GM21390 (cell line): ENCODE measurements around the gene SYCE3.
"Not testable (repeated sequence)": the region's sequence is repeated elsewhere in the genome, so short reads cannot be mapped to it uniquely, and the experiment has no call there.

ENCODE experiments used
- ATAC-seq: cut with Tn5 transposase; IDR thresholded peaks from one replicate; pipeline ENCODE4 v1.9.1; 2021; ENCODE audit not compliant: unreplicated experiment

The SYCE3 gene, protein sequence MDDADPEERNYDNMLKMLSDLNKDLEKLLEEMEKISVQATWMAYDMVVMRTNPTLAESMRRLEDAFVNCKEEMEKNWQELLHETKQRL

DNA sequence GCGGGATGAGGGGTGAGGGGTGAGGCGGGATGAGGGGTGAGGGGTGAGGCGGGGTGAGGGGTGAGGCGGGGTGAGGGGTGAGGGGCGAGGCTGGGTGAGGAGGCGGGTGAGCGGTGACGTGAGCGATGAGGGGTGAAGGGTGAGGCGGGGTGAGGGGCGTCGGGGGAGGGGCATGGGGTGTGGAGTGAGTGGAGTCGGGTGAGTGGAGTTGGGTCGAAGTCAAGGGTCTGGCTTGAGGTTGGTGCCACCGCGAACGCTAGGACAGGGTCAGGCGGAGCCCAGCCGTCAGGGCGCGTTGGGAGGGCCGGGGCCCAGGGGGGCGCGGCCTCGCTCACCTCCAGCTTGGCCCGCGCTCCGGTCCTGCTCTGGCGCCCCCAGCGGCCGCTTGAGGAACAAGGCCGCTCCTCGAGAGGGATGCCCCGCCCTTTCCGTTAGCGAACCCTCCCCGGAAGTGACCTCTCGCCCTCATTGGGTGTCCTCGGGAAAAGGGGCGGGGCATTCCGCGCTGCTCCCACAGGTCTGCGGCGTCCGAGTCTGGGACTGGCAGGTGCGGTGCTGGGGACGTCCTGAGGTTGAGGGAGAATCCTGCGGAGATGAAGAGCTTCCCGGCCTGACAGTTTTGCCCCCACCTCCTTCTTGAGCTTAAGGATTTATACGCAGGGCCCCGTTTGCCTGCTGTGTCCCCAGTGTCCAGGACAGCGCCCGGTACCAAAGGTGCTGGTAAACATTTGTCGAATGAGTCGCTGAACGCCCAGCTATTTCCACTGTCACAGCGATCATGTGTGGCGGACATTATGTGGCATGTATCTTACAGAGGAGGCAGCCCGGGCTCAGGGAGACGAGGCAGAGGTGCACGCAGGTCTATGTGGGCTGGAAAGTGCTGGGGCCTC, at the start of gene SYCE3:
Gene SYCE3 (minus strand): TSS at position 397 of the 890 bp plus-strand sequence. CDS start 6,514 bp downstream, outside the sequence.
- peak; percentile 74 for ATAC-seq

DNA sequence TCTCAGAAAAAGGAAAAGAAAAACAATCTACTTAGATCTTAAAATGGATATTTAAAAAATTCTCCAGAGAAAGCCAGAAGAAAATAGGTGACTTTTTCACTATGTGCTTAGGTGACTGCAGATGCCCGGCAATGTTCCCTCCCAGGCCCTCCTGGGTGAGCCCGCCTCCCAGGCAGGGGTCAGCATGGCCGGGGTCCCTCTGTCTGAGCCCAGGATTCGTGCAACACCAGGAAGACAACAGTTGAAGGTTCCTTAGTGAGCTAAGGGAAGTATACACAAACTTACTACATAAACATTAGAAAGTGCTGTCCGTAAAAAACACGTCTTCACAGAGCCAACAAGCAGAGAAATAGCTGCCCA, 49.4 kb upstream of the SYCE3 start:
- ATAC-seq = no peak

DNA sequence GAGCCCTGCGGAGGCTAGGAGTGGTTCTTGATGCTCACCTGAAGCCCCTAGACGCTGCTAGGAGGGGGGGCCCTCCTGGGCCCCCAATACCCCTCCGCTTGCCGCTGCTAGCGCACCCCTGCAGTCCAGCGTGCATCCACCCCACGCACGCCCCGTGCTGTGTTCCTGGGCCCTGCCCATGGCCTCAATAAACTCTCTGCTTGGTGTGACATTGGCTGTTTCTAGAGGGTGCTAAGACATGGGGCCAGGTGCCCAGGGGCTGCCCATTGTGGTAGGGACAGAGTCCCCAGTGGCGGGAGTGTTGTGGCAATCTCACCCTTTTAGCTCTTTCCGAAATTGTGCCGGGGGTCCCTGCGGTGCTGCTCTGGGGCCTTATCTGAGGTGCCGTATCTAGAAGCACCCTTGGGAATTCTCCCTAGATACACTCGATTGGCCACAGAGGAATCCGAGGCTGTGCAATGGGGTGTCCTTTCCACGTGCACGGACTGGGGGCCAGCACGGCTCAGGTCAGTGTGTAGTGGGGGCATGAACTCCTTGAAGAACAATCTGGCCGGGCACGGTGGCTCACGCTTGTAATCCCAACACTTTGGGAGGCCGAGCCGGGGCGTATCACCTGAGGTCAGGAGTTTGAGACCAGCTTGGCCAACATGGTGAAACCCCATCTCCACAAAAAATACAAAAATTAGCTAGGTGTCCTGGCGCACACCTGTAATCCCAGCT, 48.8 kb upstream of the SYCE3 start:
- ATAC-seq = no peak

DNA sequence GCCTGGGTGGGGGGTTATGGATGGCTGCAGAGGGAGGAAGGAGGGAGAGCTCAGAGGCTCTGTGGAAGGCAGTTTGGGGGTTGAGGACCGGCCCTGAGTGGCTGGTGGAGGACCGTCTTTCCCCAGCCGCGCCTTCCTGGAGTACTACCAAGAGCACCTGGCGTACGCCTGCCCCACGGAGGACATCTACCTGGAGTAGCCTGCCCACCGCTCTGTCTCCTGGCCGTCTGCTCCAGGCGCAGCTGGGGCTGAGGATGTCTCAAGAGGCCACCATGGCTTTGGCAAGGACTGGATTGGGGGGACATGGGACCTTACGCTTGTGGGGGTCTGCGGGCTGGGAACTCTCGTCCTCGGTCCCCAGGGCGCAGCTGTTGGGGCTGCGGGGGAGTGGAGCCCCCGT, 47.9 kb upstream of the SYCE3 start:
- no peak for ATAC-seq

DNA sequence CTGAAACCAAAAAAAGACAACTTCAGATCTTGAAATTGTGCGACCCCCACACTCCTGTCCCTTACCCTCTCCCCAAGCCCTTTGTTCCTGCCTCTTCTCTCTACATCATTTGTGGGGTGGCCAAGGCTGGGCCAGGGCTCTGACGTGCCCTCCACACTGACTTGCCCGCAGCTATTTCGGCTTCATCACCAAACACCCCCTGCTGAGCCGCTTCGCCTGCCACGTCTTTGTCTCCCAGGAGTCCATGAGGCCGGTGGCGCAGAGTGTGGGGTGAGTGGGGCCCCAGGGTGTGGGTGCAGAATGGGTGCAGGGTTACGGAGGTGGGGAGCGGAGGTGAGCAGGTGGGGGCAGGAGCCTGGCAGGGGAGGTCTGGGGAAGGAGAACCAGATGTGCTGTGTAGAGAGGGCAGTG, 47.3 kb upstream of the SYCE3 start:
- no peak for ATAC-seq

DNA sequence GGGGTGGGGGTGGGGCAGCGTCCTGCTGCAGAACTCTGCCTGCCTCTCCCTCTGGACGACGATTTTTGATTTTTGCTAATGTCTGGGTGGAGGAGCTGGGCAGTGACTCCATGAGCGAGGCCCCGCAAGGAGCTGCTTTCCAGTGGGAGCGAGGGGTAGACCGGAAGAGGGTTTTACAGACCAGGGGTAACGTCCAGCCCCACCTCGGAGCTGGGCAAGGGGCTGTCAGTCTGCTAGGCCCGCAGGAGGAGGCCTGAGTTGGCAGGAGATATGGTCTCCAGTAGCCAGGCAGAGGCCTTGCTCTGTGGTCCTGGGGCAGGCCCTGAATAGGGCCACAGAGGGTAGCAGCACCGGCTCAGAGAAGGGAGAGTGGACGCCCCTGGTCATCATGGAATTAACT, 46.9 kb upstream of the SYCE3 start:
- ATAC-seq = no peak

DNA sequence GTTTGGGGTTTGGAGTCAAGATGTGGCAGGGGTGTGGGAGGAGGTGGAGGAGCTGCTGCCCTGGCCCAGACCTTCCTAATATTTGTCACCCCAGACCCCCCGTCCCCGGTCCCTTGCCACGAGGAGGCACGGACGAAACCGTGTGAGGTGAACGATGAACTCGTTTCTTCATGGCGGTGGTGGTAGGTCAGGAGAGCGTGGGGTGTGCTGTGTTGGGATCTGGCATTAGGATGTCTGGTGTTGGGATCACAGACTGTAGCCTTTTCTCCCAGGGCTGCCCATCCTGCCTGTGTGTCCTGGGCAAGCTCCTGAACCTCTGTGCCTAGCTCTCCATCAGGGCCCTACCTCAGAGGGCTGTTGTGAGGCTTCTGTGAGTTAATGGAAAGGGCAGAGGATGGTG, 46.3 kb upstream of the SYCE3 start:
- no peak for ATAC-seq

DNA sequence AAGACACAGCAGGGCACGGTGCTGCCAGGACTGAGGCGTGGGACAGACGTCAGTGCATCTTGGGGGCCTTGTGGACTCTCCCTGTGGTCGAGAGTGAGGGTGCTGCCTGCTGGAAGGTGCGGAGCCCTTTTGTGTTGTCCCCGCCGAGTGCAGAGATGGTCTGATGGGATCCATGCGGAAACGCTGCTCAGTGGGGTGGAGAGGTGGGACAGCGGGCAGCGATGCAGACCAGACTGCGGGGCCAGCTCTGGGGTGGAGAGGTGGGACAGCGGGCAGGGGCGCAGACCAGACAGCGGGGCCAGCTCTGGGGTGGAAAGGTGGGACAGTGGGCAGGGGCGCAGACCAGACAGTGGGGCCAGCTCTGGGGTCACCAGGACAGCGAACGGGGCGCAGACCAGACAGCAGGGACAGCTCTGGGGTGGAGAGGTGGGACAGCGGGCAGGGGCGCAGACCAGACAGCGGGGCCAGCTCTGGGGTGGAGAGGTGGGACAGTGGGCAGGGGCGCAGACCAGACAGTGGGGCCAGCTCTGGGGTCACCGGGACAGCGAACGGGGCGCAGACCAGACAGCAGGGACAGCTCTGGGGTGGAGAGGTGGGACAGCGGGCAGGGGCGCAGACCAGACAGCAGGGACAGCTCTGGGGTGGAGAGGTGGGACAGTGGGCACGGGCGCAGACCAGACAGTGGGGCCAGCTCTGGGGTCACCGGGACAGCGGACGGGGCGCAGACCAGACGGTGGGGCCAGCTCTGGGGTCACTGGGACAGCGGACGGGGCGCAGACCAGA, 45.5 kb upstream of the SYCE3 start:
- ATAC-seq = not testable (repeated sequence)

DNA sequence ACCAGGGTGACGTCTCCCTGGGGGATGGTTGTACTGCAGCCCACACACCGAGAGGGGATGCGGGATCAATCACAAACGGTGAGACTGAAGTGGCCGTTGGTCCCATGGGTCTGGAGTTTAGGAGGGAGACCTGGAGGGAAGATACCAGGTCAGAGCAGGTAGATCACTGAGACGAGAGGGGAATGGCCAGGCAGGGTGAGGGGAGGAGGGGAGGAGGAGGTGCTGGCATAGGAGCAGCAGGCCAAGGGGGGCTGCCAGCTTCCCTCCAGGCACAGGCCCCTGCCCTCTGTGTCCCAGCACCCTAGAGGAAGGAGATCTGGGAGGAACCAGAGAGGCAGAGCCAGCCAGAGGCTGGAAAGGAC, 44.9 kb upstream of the SYCE3 start:
- ATAC-seq = no peak

DNA sequence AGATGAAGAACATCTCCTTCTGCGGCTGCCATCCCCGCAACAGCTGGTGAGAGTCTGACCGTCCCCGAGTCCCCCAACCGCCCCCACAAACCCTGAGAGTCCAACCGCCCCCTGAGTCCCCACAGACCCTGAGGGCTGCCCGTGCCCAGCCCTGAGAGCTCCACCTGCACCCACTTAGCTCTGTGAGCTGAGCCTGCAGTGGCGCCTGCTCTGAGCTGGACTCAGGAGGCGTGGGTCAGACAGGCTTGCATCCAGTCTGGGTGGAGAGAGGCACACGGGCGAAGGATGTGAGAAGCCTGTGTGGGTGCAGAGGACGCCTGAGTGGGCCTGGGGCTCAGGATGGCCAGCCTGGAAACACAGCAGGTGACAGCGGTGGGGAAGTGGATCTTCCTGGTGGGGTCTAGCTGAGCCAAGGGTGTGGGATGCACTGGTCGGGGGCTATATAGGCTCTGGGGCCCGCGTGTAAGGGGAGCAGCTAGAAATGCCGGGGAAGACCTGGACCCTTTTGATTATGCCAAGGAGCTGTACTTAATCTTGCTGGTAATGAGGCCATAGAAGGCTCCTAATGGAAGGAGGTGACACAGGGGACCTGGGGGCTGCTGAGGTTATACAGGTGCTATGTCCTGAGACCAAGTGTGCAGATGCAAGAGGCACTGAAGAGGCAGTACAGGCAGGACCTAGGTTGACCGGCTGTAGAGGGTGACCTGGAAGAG, 44.4 kb upstream of the SYCE3 start:
- ATAC-seq = no peak

DNA sequence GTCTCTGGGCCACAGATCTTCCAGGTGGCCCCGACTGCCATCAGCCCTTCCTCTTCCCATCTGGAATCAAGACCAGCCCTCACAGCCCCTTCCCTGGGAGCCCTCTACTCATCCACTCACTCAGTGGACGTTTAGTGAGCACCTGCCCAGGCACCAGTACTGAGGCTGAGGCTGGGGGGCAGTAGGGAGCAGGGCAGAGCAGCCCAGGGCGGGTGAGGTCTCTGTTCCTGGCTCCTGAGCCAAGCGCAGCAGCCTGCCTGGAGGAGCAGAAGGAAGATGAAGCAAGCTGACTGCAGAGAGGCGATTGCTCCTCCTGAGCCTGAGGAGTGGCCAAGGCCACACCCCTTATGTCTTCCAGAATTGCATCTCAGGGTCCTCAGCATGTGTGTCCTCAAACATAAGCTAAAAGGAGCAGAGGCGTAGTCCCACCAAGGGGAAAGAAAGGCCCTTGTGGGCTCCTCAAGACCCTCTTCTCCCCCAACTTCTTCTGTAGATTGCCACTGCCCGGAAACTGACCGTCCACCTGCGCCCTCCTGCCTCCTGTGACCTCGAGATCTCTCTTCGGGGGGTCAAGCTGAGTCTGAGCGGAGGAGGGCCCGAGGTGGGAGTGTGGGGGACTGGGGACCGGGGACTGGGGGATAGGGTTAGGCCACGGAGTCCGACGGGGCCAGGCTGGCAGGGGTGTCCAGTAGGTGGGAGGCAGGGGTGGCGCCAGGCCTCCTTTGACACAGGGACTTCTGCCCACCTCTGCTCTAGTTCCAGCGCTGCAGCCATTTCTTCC, 43.6 kb upstream of the SYCE3 start:
- no peak for ATAC-seq

DNA sequence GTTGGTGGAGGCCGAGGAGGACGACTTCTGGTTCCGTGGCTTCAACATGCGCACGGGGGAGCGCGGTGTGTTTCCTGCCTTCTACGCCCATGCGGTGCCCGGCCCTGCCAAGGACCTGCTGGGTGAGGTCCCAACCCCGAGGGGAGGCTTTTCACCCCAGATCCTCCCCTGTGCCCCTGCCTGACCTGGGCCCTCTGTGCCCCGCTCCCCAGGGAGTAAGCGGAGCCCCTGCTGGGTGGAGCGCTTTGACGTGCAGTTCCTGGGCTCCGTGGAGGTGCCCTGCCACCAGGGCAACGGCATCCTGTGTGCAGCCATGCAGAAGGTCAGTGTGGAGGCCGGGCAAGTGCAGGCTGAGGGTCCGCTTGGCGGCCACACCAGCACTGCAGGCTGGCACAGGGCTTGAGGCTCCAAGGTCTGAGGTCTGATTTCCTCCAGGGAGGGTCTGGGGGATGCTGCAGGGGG, 42.9 kb upstream of the SYCE3 start:
- ATAC-seq = no peak

DNA sequence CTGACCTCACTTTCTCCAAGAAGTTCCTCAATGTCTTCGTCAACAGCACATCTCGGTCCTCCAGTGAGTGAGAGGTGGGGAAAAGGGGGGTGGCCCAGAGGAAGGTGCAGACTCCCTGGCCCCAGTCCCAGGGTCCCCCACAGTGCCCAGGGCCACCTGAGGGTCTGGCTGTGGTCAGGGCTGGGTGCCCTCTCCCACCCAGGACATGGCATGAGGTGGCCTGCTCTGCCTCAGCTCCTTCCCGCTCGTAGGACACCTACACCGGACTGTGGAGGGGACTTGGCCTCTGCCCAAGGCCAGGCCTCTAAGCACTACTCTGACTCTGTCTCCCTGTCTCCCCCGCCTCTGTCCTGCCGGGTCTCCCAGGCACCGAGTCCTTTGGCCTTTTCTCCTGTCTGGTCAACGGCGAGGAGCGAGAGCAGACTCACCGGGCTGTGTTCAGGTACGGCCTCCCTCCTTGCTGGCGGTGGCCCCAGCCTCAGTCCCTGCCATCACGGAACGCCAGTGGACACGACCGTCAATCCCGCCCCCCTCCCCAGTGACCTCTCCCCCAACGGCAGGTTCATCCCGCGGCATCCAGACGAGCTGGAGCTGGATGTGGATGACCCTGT, 42.4 kb upstream of the SYCE3 start:
- ATAC-seq = no peak

DNA sequence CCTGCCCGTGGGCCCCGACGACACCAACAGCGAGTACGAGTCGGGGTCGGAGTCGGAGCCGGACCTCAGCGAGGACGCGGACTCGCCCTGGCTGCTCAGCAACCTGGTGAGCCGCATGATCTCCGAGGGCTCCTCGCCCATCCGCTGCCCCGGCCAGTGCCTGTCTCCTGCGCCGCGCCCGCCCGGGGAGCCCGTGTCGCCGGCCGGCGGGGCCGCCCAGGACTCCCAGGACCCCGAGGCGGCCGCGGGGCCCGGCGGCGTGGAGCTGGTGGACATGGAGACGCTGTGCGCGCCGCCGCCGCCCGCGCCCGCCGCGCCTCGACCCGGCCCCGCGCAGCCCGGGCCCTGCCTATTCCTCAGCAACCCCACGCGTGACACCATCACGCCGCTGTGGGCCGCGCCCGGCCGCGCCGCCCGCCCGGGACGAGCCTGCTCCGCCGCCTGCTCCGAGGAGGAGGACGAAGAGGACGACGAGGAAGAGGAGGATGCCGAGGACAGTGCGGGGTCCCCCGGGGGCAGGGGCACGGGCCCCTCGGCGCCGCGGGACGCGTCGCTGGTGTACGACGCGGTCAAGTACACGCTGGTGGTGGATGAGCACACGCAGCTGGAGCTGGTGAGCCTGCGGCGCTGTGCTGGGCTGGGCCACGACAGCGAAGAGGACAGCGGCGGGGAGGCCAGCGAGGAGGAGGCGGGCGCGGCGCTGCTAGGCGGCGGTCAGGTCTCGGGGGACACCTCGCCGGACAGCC, 41.7 kb upstream of the SYCE3 start:
- no peak for ATAC-seq

DNA sequence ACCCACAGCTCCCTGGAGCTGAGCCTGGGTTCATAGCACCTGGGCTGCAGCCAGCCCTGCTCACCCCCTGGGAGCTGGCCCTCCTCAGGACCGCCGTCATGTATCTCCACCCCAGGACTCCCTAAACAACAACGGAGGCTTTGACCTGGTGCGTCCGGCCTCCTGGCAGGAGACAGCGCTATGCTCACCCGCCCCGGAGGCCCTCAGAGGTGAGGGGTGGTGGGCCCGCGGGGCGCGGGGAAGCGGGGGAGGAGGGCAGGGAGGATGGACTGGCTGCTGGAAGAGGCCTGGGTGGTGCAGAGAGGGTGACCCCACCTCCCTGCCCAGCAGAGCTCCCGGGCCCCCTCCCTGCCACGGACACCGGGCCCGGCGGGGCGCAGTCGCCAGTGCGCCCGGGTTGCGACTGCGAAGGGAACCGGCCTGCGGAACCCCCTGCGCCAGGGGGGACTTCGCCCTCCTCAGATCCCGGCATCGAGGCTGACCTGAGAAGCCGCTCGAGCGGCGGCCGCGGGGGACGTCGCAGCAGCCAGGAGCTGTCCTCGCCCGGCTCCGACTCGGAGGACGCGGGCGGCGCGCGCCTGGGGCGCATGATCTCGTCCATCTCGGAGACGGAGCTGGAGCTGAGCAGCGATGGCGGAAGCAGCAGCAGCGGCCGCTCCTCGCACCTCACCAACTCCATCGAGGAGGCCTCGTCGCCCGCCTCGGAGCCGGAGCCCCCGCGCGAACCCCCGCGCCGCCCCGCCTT, 41.0 kb upstream of the SYCE3 start:
- no peak for ATAC-seq

DNA sequence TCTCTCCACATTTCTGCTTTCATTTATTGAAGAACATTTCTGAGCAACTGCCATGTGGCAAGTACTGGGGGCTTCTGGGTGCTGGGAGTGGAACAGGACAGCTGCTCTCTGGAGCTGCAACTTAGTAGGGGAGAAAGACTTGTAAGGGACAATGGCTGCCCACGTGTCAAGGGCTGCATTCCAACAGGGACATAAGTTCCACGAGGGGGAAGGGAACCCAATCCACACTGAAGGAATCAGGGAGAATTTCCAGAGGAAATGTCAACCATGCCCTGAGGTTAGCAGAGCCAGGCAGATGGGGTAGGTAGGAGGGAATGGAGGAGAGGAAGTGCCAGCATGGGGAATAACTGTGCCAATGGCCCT, 39.6 kb upstream of the SYCE3 start:
- ATAC-seq = no peak

DNA sequence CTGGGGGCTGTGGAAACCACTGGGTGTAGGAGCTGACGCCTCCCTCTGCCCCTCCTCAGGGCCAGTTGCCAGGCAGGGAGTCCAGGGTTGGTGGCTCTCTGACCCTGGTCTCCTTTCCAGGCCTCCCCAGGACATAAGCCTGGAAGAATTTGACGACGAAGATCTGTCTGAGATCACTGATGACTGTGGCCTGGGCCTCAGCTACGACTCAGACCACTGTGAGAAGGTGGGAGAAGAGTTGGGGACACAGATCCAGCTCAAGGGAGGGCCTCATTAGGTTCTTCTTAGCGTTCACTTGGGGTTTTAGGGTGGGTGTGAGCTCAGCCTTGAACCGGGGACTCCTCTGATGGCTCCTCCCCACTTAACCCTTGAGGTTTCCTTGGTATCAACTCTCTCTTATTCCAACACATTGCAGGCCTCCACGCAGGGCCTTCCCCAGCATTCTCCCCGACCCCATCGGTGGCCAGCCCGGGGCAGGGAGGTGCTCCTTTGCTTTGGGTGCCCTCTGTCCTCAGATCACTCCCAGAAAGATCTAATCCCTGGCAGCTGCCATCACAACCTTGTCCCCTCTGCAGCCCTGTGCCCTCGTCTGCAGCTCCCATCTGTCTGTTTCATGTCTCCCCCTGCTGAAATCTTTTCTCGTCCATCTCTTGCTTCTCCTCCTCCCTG, 39.1 kb upstream of the SYCE3 start:
- no peak for ATAC-seq
